Large intestine (tissue), 3 donors: Measurements from ENCODE around the gene EFCAB11. TPM values are rescaled to one million over a fixed set of nuclear protein-coding genes. Genes with fewer than 3 reads are reported as not detected.

Source experiments
- DNase-seq, 2 donors: peaks; one replicate each; pipeline versions ENCODE4 v3.0.0 to v3.0.0-alpha.2; 2013
- H3K27ac ChIP-seq: one replicate; pipeline ENCODE4 v1.5.1; 2013; ENCODE audit warnings: low read length
- H3K27me3 ChIP-seq: 2 replicates; pipeline ENCODE4 v1.6.1; 2013; ENCODE audit warnings: low read length; ENCODE audit not compliant: control insufficient read depth, insufficient read depth
- H3K36me3 ChIP-seq: 2 replicates; pipeline ENCODE4 v1.6.1; 2013; ENCODE audit warnings: low read length; ENCODE audit not compliant: control insufficient read depth, insufficient read depth
- H3K4me1 ChIP-seq: one replicate; pipeline ENCODE4 v1.6.1; 2013; ENCODE audit warnings: low read length; ENCODE audit not compliant: control insufficient read depth, insufficient read depth
- H3K4me3 ChIP-seq: one replicate; pipeline ENCODE4 v1.5.1; 2013; ENCODE audit warnings: low read length
- H3K9me3 ChIP-seq: one replicate; pipeline ENCODE4 v1.6.1; 2013; ENCODE audit warnings: mild to moderate bottlenecking, low read depth, low read length, moderate library complexity; ENCODE audit not compliant: control insufficient read depth
- WGBS: methylation state at CpG from one replicate; pipeline ENCODE4 v1.1.5; 2013; ENCODE audit warnings: low lambda C conversion rate; ENCODE audit not compliant: insufficient coverage; 5-methylcytosine and 5-hydroxymethylcytosine counted together
- polyA plus RNA-seq: library from polyadenylated mRNA; unstranded; fragments of 120-200 nt; gene quantifications from one replicate; pipeline ENCODE4 v1.2.1, GENCODE V29; 2013

Gene EFCAB11
- polyA plus RNA-seq, 1 donor: 14.2 TPM

GRCh38 chr14:89933002-89933401 lies 21.5 kb downstream of the EFCAB11 start:
- Histone ChIP-seq H3K9me3 (no peaks in the 10 kb centered on the region), H3K4me1 (no peaks in the 10 kb centered on the region), H3K36me3 (peaks cover 14% of the 10 kb centered on the region), H3K4me3 (no peak overlapping the region), H3K27me3 (no peaks in the 10 kb centered on the region), H3K27ac (no peak overlapping the region)
- no CpG with 5 or more reads among the region's 6 CpGs for WGBS
- DNase-seq: no peak

- DNase-seq: no peak
- WGBS: 100% methylated on average over 5 of the region's 13 CpGs
Observed at GRCh38 chr14:89927186-89927865, 27.2 kb downstream of the EFCAB11 start.

GRCh38 chr14:89926694-89927093 lies 27.8 kb downstream of the EFCAB11 start:
- Histone ChIP-seq H3K4me1 (no peaks in the 10 kb centered on the region), H3K36me3 (peaks cover 10% of the 10 kb centered on the region), H3K27me3 (no peaks in the 10 kb centered on the region), H3K9me3 (no peaks in the 10 kb centered on the region), H3K27ac (no peak overlapping the region), H3K4me3 (no peak overlapping the region)
- WGBS: 14% methylated on average over 1 of the region's 1 CpG
- DNase-seq: no peak

More at GRCh38 chr14:89927186-89927865, 27.2 kb downstream of the EFCAB11 start:
- H3K36me3 ChIP-seq: peaks cover 14% of the 10 kb centered on the region
- H3K27ac ChIP-seq: no peak overlapping the region
- no peaks in the 10 kb centered on the region for H3K4me1 ChIP-seq
- H3K4me3 ChIP-seq: no peak overlapping the region
- no peaks in the 10 kb centered on the region for H3K9me3 ChIP-seq
- no peaks in the 10 kb centered on the region for H3K27me3 ChIP-seq

GRCh38 chr14:89924268-89924667 lies 30.3 kb downstream of the EFCAB11 start:
- Histone ChIP-seq H3K4me1 (no peaks in the 10 kb centered on the region), H3K36me3 (no peaks in the 10 kb centered on the region), H3K27me3 (no peaks in the 10 kb centered on the region), H3K9me3 (no peaks in the 10 kb centered on the region), H3K4me3 (no peak overlapping the region), H3K27ac (no peak overlapping the region)
- no peak for DNase-seq
- WGBS: no CpG with 5 or more reads among the region's 4 CpGs

- Histone ChIP-seq H3K27ac (no peak overlapping the region), H3K4me3 (no peak overlapping the region)
- 100% methylated on average over 1 of the region's 6 CpGs for WGBS
Observed at GRCh38 chr14:89922031-89922907, 32.3 kb downstream of the EFCAB11 start.

GRCh38 chr14:89921346-89921745 lies 33.2 kb downstream of the EFCAB11 start:
- no peaks in the 10 kb centered on the region for H3K27me3 ChIP-seq
- 93% methylated on average over 3 of the region's 3 CpGs for WGBS
- no peaks in the 10 kb centered on the region for H3K9me3 ChIP-seq
- no peak overlapping the region for H3K4me3 ChIP-seq
- H3K4me1 ChIP-seq: no peaks in the 10 kb centered on the region
- H3K36me3 ChIP-seq: no peaks in the 10 kb centered on the region
- DNase-seq: no peak
- no peak overlapping the region for H3K27ac ChIP-seq

More at GRCh38 chr14:89922031-89922907, 32.3 kb downstream of the EFCAB11 start:
- no peaks in the 10 kb centered on the region for H3K36me3 ChIP-seq
- no peaks in the 10 kb centered on the region for H3K27me3 ChIP-seq
- no peak for DNase-seq
- H3K4me1 ChIP-seq: no peaks in the 10 kb centered on the region
- H3K9me3 ChIP-seq: no peaks in the 10 kb centered on the region

GRCh38 chr14:89920056-89920455 lies 34.5 kb downstream of the EFCAB11 start:
- no peaks in the 10 kb centered on the region for H3K36me3 ChIP-seq
- no peak overlapping the region for H3K4me3 ChIP-seq
- DNase-seq: no peak
- WGBS: 89% methylated on average over 1 of the region's 2 CpGs
- H3K4me1 ChIP-seq: no peaks in the 10 kb centered on the region
- no peaks in the 10 kb centered on the region for H3K9me3 ChIP-seq
- no peak overlapping the region for H3K27ac ChIP-seq
- H3K27me3 ChIP-seq: no peaks in the 10 kb centered on the region

GRCh38 chr14:89918721-89919120 lies 35.8 kb downstream of the EFCAB11 start:
- H3K27ac ChIP-seq: no peak overlapping the region
- no peak for DNase-seq
- no CpG with 5 or more reads among the region's 2 CpGs for WGBS
- no peaks in the 10 kb centered on the region for H3K4me1 ChIP-seq
- H3K4me3 ChIP-seq: no peak overlapping the region
- no peaks in the 10 kb centered on the region for H3K27me3 ChIP-seq
- no peaks in the 10 kb centered on the region for H3K36me3 ChIP-seq
- no peaks in the 10 kb centered on the region for H3K9me3 ChIP-seq

GRCh38 chr14:89915114-89915878 lies 39.2 kb downstream of the EFCAB11 start:
- Histone ChIP-seq H3K9me3 (no peaks in the 10 kb centered on the region), H3K4me1 (peaks cover 19% of the 10 kb centered on the region), H3K4me3 (no peak overlapping the region), H3K36me3 (no peaks in the 10 kb centered on the region), H3K27me3 (no peaks in the 10 kb centered on the region), H3K27ac (no peak overlapping the region)
- WGBS: 50% methylated on average over 2 of the region's 6 CpGs
- DNase-seq: peak; percentile 38 to 57

GRCh38 chr14:89912667-89913211 lies 41.8 kb downstream of the EFCAB11 start:
- peak; percentile 84 to 90 for DNase-seq
- no peaks in the 10 kb centered on the region for H3K27me3 ChIP-seq
- H3K9me3 ChIP-seq: no peaks in the 10 kb centered on the region
- WGBS: 16% methylated on average over 3 of the region's 9 CpGs
- peak overlapping the region; percentile 88 for H3K27ac ChIP-seq
- peaks cover 22% of the 10 kb centered on the region for H3K4me1 ChIP-seq
- H3K4me3 ChIP-seq: no peak overlapping the region
- no peaks in the 10 kb centered on the region for H3K36me3 ChIP-seq
